HL-60/S4 treated with phorbol 12-myristate 13-acetate at 8.2 ng/mL for 4 days and 3 days (cell line): ENCODE measurements around the gene FER1L5.
"Not testable (repeated sequence)": the region's sequence is repeated elsewhere in the genome, so short reads cannot be mapped to it uniquely, and the experiment has no call there.

Experiments
- in situ Hi-C: fragments of 300-500 bp; cut with MboI; formaldehyde crosslinking; loops from 2 replicates; pipeline ENCODE4 v1.15.0; 2022; ENCODE audit warnings: low sequenced_read_pairs

The FER1L5 gene

GRCh38 chr2:96633641-96634040, 8.9 kb upstream of the FER1L5 start:
- in situ Hi-C loops, result no loop called here

DNA sequence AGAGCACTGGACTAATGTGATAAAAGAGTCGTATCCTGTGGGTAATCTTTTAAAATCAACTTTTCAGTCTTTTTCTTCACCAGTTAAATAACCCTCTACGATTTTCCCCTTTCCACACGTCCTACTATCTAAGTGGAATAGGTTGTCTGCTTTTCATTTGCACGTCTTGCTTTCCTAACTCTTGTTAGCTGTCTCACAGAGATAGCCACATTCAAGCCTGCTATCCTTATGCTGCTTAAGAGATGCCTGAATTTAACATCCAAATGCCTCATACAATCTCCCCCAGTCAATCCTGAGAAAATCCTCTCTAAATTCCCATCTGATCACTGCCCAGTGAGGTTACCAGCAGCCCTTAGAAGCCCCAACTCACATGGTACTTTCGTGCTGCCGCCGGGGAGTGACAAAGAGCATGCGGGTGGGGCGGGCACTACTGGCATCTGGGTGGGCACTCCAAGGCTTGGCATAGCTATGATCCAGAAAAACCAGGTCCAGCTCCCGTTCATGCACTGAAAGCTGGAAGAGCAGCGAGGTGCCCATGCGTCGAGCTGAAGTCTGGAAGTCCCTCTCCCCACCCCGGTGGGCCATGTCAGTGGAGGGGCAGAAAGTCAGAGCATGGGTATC, 5.9 kb upstream of the FER1L5 start:
- in situ Hi-C loops, result no loop called here

GRCh38 chr2:96637385-96638143, 5.0 kb upstream of the FER1L5 start:
- in situ Hi-C loops, result no loop called here

DNA sequence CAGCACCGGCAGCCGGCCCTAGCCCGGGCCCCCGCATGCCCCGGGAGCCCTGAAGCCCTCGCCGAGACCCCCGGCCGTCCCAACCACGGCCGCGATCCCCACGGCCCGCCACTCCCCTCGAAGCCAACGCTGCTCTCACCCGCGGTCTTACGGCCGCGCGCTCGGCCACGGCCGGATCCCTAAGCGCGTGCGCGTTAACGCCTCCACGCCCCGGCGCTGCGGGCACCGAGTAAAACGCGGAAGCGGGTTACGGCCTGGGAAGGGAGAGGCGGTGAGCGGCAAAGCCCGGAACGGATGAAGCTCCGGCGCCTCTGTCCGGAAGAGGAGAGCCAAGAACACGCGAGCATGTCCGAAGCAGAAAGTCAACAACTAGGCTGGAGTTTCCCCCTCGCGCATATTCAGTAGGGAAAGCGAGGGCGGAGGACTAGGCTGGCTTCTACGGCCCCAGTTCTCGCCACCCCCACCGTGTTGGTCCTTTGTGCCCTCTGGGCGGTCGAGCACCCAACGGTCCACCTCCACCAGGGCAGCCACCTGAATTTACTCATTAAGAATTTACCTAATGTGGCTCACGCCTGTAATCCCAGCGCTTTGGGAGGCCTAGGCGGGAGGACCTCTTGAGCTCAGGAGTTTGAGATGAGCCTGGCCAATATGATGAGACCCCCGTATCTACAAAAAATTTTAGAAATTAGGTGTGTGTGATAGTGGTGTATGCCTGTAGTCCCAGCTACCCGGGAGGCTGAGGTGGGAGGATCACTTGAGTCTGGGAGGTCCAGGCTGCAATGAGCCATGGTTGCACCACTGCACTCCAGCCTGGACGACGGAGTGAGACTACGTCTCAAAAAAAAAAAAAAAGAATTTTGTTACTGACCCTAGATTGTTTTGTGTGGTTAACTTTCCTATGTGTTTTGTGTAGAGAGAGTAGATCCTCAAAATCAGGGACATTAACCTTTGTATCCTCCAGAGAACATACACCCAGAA, 4.1 kb upstream of the FER1L5 start, which contains the start of gene KANSL3:
Gene KANSL3, minus strand, starts transcription at position 169 of the 978 bp plus-strand sequence. CDS start 1,177 bp downstream, outside the sequence.
- in situ Hi-C loops, result no loop called here

- in situ Hi-C loops, result no loop called here
These were observed 5.1 kb downstream of the FER1L5 start for GRCh38 chr2:96647681-96648080.

DNA sequence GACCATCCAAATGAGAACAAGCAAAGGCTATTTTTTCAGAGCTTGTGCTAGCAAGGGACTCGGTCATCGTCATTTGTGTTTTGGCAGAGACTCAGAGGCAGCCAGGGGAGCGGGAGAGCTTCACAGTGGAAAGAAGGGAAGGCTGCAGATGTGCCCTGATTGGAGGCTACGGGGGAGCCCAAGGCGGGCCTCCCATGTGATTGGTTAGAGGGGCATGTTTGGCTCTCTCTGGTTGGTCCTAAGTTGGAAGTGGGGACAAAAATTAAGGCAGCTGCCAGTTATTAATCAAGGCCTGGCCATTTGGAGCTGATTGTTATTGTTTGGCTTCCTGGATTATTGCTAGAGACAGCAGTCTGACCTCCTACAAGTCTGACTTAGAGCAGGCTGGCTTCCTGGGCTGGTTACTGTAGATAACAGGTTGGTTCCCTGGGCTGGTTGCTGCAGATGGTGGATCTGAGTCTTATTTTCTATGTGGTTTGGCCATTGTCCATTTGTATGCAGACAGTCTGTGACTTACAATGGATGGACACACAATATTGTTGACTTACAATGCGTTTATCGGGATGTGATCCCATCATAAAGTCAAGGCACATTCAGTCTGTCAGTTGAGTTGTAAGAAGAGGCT, 5.9 kb downstream of the FER1L5 start:
- in situ Hi-C loops, result no loop called here

DNA sequence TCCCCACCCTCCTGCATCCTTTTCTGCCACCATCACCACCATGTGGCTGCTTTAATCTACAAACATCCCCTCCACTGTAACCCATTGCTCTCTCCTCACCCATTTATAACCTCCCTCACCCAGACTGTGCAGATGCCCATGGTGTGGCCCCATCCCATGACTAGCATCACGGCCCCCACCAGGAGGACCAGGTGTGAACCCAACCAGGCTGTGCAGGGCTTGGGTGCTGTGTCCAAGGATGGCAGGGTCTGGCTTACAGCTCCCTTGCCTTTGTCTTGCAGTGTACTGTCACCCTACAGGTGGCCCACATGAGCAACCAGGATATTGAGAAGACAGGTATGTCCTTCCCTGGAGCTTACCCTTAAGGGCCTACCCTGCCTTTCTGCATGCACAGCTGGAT, 6.8 kb downstream of the FER1L5 start:
- in situ Hi-C loops, result no loop called here

DNA sequence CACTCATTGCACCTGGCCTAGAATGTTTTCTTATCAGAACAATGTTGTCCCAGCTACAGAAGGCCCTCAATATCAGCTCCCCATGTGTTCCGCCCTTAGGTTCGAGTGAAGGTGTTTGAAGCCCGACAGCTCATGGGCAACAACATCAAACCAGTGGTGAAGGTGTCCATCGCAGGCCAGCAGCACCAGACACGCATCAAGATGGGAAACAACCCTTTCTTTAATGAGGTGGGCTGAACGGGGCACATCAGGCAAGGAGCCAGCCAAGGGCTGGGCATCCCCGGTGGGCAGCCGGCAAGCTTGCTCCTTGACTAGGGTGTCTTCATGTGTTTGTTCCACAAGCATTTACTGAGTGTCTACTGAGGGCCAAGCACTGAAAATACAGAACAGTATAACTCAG, 9.2 kb downstream of the FER1L5 start:
- in situ Hi-C loops, result no loop called here

DNA sequence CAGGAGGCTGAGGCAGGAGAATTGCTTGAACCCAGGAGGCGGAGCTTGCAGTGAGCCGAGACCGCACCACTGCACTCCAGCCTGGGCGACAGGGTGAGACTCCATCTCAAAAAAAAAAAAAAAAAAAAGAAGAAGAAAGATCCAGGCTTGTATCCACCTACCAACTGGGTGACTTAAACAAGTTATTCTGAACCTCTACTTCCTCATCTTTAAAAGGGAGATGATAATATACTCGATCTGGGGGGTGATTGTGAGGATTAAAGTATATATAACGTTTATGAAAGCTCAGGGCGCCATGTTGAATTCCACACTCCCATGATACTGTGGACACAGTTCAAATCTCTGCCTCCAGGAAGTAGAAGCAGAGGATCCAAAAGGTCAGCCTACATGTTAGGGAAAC, 12.2 kb downstream of the FER1L5 start:
- in situ Hi-C loops, result not testable (repeated sequence)

DNA sequence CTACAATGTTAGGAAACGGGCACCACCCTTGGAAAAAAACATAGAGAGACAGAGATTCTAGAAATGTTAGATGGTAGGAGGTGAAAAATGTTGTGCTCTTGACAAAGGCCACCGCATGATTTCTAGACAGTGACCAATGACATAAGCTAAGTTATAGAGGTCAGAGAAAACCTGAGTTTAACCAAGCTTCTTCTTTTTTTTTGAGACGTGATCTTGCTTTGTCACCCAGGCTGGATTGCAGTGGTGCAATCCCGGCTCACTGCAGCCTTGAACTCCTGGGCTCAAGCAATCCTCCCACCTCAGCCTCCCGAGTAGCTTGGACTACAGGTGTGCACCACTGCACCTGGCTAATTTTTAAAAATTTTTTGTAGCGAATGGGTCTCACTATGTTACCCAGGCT, 13.0 kb downstream of the FER1L5 start:
- in situ Hi-C loops, result no loop called here

- in situ Hi-C loops, result no loop called here
These were observed 14.0 kb downstream of the FER1L5 start for GRCh38 chr2:96656540-96656939.

DNA sequence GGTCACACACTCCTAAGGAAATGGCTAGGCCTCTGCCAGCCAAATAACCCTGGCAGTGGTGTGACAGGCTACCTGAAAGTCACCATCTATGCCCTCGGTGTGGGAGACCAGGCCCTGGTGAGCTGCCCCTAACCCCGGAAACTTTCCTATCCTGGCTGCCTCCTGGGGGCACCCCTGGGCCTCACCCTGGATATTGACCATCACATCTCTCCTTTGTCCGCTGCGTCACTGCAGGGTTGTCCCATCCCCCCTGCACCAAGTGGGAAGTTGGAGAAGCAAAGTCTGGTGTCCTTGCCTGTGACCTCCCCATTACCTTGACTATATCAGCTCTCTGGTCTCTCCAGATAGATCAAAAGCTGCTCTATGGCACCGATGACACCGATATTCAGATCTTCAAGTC, 18.8 kb downstream of the FER1L5 start:
- in situ Hi-C loops, result no loop called here

DNA sequence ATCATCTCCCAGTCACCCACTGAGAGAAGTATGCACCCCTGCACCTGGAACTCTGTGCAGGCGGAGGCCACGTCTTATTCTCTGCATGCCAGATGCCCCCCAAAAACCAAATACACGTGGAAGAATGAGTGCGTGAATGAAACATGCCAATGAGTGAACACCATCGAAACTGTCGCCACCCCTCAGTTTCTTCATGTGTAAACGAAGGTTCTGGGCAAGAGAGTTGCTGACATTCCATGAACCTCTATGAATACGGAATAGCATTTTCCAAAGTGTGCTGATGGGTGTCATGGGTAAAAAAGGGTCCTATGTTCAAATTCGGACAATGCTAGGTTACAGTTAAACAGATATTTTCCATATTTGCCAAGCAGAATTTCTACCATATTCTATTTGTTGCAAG, 19.8 kb downstream of the FER1L5 start:
- in situ Hi-C loops, result no loop called here

GRCh38 chr2:96663177-96663576, 20.6 kb downstream of the FER1L5 start:
- in situ Hi-C loops, result no loop called here

DNA sequence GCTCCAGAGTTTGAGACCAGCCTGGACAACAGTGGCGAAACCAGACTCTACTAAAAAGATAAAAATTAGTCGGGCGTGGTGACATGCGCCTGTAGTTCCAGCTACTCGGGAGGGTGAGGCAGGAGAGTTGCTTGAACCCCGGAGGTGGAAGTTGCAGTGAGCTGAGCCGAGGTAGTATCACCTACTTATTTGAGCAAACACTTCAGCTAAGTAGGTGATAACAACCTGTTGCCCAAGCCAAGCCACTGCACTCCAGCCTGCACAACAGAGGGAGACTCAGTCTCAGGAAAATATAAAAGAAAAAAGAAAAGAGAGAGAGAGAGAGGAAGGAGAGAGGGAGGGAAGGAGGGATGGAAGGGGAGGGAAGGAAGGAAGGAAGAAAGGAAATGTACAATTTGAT, 21.3 kb downstream of the FER1L5 start:
- in situ Hi-C loops, result no loop called here

GRCh38 chr2:96664366-96664925, 21.9 kb downstream of the FER1L5 start:
- in situ Hi-C loops, result no loop called here

GRCh38 chr2:96665083-96665569, 22.6 kb downstream of the FER1L5 start:
- in situ Hi-C loops, result no loop called here

DNA sequence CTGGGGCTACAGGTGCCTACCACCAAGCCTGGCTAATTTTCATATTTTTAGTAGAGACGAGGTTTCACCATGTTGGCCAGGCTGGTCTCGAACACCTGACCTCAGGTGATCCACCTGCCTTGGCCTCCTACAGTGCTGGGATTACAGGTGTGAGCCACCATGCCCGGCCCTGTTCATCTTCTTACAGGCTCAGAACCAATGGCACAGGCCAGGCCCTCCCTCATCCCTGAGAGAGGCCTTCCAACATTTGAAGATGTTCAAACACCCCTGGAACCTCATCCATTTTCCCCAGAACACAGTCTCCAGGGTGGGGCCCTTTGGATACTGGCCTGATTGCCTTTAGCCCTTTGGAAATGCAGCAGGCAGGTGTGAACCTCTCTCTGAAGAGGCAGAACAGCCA, 23.2 kb downstream of the FER1L5 start:
- in situ Hi-C loops, result not testable (repeated sequence)

GRCh38 chr2:96668771-96669170, 26.2 kb downstream of the FER1L5 start:
- in situ Hi-C loops, result no loop called here

GRCh38 chr2:96669539-96670215, 27.1 kb downstream of the FER1L5 start:
- in situ Hi-C loops, result no loop called here
